GM12878 (cell line): Measurements from ENCODE around the gene ANKRD44. TPM values are rescaled to one million over a fixed set of nuclear protein-coding genes. Genes with fewer than 3 reads are reported as not detected.

Experiments used
- EED ChIP-seq: sonication (generic); IDR thresholded peaks from 2 replicates; pipeline ENCODE4 v1.6.1; 2016; ENCODE audit warnings: antibody characterized with exemption, low read depth
- NFIC ChIP-seq: IDR thresholded peaks from 2 replicates; pipeline ENCODE4 v1.6.1; 2012; ENCODE audit warnings: low read depth, mild to moderate bottlenecking, inconsistent platforms, low read length, moderate library complexity
- NFXL1 ChIP-seq: fragments of 450-650 bp; IDR thresholded peaks from 2 replicates; pipeline ENCODE4 v1.6.1; 2017; ENCODE audit warnings: antibody characterized with exemption, mild to moderate bottlenecking, borderline replicate concordance
- NRF1 ChIP-seq: conservative IDR thresholded peaks from 2 replicates; pipeline ENCODE4 v1.6.1; 2011; ENCODE audit warnings: mild to moderate bottlenecking, low read depth, low read length, improper control_type of control experiment
- PML ChIP-seq: IDR thresholded peaks from 2 replicates; pipeline ENCODE4 v1.6.1; 2012; ENCODE audit warnings: low read length, inconsistent platforms
- POLR2AphosphoS5 ChIP-seq: IDR thresholded peaks from 2 replicates; pipeline ENCODE4 v1.6.1; 2011; ENCODE audit warnings: mild to moderate bottlenecking, low read length, inconsistent platforms
- POU2F2 ChIP-seq: IDR thresholded peaks from 3 replicates; pipeline ENCODE4 v1.6.1; 2011; ENCODE audit warnings: low read depth, mild to moderate bottlenecking, low read length, borderline replicate concordance
- RAD21 ChIP-seq: IDR thresholded peaks from 2 replicates; pipeline ENCODE4 v1.6.1; 2011; ENCODE audit warnings: mild to moderate bottlenecking, low read depth, low read length, moderate library complexity; ENCODE audit not compliant: insufficient read depth
- RAD51 ChIP-seq: fragments of 450-650 bp; IDR thresholded peaks from 2 replicates; pipeline ENCODE4 v1.6.1; 2016; ENCODE audit warnings: moderate library complexity, mild to moderate bottlenecking, inconsistent platforms
- RFX5 ChIP-seq: IDR thresholded peaks from 2 replicates; pipeline ENCODE4 v1.6.1; 2011; ENCODE audit warnings: low read depth, low read length, improper control_type of control experiment
- SMAD1 ChIP-seq: fragments of 450-650 bp; IDR thresholded peaks from 2 replicates; pipeline ENCODE4 v1.6.1; 2018; ENCODE audit warnings: mild to moderate bottlenecking, low read depth; ENCODE audit not compliant: partially characterized antibody
- SMAD5 ChIP-seq: IDR thresholded peaks from 2 replicates; pipeline ENCODE4 v1.6.1; 2016; ENCODE audit warnings: antibody characterized with exemption, low read depth
- SMARCA5 ChIP-seq: fragments of 450-650 bp; IDR thresholded peaks from 2 replicates; pipeline ENCODE4 v1.6.1; 2017; ENCODE audit warnings: mild to moderate bottlenecking
- SMC3 ChIP-seq: IDR thresholded peaks from 2 replicates; pipeline ENCODE4 v1.6.1; 2011; ENCODE audit warnings: low read length, improper control_type of control experiment, borderline replicate concordance
- SPI1 ChIP-seq: IDR thresholded peaks from 2 replicates; pipeline ENCODE4 v1.6.1; 2011; ENCODE audit warnings: low read depth, mild to moderate bottlenecking, low read length, moderate library complexity, borderline replicate concordance; ENCODE audit not compliant: insufficient read depth
- SRF ChIP-seq, 2 experiments: IDR thresholded peaks; 2 replicates each; pipeline ENCODE4 v1.6.1; 2011; ENCODE audit warnings: low read depth in 2 of 2, low read length in 2 of 2, mild to moderate bottlenecking in 1 of 2, moderate library complexity in 1 of 2
- SUPT20H ChIP-seq: IDR thresholded peaks from 2 replicates; pipeline ENCODE4 v1.6.1; 2011; ENCODE audit warnings: low read depth, mild to moderate bottlenecking, low read length, moderate library complexity, borderline replicate concordance; ENCODE audit not compliant: control insufficient read depth
- TCF3 ChIP-seq: IDR thresholded peaks from 2 replicates; pipeline ENCODE4 v1.6.1; 2012; ENCODE audit warnings: low read depth, mild to moderate bottlenecking, low read length, borderline replicate concordance; ENCODE audit not compliant: insufficient read depth
- polyA plus RNA-seq, 11 experiments: library from polyadenylated mRNA; depleted of rRNA in 4 of 11; unstranded in 6 of 11; stranded (reverse) in 5 of 11; fragments of >200 nt; fragmentation: Nextera tagmentation in 4 of 11; fragmentation: Illumina TruSeq in 1 of 11; extraction: Ambion mirVana in 4 of 11; extraction: Trizol in 1 of 11; gene quantifications; 1 replicate in 1 of 11; 2 replicates in 10 of 11; pipeline versions ENCODE4 v1.2.1 to v1.2.3, GENCODE V29; 2011 to 2016; ENCODE audit warnings: inconsistent platforms in 2 of 11, missing spikeins in 2 of 11, low read depth in 1 of 11
- total RNA-seq, 4 experiments: library from RNA; depleted of rRNA in 3 of 4; stranded (reverse); fragments of >200 nt in 3 of 4; fragmentation: Illumina TruSeq in 1 of 4; extraction: Trizol in 1 of 4; gene quantifications; 2 replicates each; pipeline versions ENCODE4 v1.2.1 to v1.2.3, GENCODE V29; 2013 to 2021
- TF ChIP-seq, protein P1 (sequence below): IDR thresholded peaks from 2 replicates; pipeline ENCODE4 v1.6.1; 2011; ENCODE audit warnings: mild to moderate bottlenecking, low read depth, low read length, moderate library complexity; ENCODE audit not compliant: insufficient replicate concordance
- TF ChIP-seq, protein P2 (sequence below): fragments of 450-650 bp; IDR thresholded peaks from 2 replicates; pipeline ENCODE4 v1.6.1; 2017; ENCODE audit warnings: mild to moderate bottlenecking
- TF ChIP-seq, protein P3 (sequence below): IDR thresholded peaks from 2 replicates; pipeline ENCODE4 v1.6.1; 2012; ENCODE audit warnings: mild to moderate bottlenecking, low read depth, low read length
- TF ChIP-seq, protein P4 (sequence below): fragments of 450-650 bp; formaldehyde crosslinking; IDR thresholded peaks from 2 replicates; pipeline ENCODE4 v1.4.0; 2020; ENCODE audit warnings: mild to moderate bottlenecking, moderate library complexity

The ANKRD44 gene
- total and polyA plus RNA-seq, 10 of the 15 experiments (the other 5 are each of a cell fraction or from before 2014, with no cell fraction given): 19.1 to 99.1 (median 59.6) TPM

DNA sequence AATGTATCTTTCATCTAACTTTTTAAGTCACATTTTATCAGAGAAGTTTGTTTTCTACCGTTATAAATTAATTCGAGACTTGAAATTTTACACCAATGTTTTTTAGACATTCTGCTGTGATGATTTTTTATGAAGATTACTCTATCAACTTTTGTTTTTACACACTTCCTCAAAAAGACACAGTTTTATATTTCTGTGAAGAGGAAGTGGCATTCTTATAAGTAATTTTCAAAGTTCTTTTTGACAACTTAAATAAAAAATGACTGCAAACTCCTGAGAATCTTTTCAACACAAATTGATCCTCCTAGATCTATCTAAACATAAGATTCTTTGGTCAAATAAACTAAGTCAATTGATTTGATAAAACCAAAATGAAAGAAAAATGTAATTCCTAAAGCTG lies 13.7 kb downstream of the ANKRD44 start (continued):
- TF ChIP-seq POLR2AphosphoS5 (no peak), TCF3 (no peak), EED (no peak), PML (no peak), NFIC (peak; percentile 90), RFX5 (no peak), NFXL1 (no peak), SPI1 (peak; percentile 94), RAD51 (no peak), SUPT20H (no peak), NRF1 (no peak), SMARCA5 (no peak), SMAD5 (no peak), POU2F2 (no peak), SMAD1 (no peak), SMC3 (no peak), SRF (IDR thresholded peaks at IDR 0.05; ENCODE audit: low read depth in 2 of 2, low read length in 2 of 2) (no peak), RAD21 (no peak)
- TF ChIP-seq, protein P1, sequence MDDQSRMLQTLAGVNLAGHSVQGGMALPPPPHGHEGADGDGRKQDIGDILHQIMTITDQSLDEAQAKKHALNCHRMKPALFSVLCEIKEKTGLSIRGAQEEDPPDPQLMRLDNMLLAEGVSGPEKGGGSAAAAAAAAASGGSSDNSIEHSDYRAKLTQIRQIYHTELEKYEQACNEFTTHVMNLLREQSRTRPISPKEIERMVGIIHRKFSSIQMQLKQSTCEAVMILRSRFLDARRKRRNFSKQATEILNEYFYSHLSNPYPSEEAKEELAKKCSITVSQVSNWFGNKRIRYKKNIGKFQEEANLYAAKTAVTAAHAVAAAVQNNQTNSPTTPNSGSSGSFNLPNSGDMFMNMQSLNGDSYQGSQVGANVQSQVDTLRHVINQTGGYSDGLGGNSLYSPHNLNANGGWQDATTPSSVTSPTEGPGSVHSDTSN: no peak
- TF ChIP-seq, protein P2, sequence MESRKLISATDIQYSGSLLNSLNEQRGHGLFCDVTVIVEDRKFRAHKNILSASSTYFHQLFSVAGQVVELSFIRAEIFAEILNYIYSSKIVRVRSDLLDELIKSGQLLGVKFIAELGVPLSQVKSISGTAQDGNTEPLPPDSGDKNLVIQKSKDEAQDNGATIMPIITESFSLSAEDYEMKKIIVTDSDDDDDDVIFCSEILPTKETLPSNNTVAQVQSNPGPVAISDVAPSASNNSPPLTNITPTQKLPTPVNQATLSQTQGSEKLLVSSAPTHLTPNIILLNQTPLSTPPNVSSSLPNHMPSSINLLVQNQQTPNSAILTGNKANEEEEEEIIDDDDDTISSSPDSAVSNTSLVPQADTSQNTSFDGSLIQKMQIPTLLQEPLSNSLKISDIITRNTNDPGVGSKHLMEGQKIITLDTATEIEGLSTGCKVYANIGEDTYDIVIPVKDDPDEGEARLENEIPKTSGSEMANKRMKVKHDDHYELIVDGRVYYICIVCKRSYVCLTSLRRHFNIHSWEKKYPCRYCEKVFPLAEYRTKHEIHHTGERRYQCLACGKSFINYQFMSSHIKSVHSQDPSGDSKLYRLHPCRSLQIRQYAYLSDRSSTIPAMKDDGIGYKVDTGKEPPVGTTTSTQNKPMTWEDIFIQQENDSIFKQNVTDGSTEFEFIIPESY: no peak
- TF ChIP-seq, protein P3, sequence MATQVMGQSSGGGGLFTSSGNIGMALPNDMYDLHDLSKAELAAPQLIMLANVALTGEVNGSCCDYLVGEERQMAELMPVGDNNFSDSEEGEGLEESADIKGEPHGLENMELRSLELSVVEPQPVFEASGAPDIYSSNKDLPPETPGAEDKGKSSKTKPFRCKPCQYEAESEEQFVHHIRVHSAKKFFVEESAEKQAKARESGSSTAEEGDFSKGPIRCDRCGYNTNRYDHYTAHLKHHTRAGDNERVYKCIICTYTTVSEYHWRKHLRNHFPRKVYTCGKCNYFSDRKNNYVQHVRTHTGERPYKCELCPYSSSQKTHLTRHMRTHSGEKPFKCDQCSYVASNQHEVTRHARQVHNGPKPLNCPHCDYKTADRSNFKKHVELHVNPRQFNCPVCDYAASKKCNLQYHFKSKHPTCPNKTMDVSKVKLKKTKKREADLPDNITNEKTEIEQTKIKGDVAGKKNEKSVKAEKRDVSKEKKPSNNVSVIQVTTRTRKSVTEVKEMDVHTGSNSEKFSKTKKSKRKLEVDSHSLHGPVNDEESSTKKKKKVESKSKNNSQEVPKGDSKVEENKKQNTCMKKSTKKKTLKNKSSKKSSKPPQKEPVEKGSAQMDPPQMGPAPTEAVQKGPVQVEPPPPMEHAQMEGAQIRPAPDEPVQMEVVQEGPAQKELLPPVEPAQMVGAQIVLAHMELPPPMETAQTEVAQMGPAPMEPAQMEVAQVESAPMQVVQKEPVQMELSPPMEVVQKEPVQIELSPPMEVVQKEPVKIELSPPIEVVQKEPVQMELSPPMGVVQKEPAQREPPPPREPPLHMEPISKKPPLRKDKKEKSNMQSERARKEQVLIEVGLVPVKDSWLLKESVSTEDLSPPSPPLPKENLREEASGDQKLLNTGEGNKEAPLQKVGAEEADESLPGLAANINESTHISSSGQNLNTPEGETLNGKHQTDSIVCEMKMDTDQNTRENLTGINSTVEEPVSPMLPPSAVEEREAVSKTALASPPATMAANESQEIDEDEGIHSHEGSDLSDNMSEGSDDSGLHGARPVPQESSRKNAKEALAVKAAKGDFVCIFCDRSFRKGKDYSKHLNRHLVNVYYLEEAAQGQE: no peak
- TF ChIP-seq, protein P4, sequence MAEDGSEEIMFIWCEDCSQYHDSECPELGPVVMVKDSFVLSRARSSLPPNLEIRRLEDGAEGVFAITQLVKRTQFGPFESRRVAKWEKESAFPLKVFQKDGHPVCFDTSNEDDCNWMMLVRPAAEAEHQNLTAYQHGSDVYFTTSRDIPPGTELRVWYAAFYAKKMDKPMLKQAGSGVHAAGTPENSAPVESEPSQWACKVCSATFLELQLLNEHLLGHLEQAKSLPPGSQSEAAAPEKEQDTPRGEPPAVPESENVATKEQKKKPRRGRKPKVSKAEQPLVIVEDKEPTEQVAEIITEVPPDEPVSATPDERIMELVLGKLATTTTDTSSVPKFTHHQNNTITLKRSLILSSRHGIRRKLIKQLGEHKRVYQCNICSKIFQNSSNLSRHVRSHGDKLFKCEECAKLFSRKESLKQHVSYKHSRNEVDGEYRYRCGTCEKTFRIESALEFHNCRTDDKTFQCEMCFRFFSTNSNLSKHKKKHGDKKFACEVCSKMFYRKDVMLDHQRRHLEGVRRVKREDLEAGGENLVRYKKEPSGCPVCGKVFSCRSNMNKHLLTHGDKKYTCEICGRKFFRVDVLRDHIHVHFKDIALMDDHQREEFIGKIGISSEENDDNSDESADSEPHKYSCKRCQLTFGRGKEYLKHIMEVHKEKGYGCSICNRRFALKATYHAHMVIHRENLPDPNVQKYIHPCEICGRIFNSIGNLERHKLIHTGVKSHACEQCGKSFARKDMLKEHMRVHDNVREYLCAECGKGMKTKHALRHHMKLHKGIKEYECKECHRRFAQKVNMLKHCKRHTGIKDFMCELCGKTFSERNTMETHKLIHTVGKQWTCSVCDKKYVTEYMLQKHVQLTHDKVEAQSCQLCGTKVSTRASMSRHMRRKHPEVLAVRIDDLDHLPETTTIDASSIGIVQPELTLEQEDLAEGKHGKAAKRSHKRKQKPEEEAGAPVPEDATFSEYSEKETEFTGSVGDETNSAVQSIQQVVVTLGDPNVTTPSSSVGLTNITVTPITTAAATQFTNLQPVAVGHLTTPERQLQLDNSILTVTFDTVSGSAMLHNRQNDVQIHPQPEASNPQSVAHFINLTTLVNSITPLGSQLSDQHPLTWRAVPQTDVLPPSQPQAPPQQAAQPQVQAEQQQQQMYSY: no peak
